Subcutaneous adipose tissue (tissue), 4 donors: Measurements from ENCODE around the gene RPL35. TPM values are rescaled to one million over a fixed set of nuclear protein-coding genes. Genes with fewer than 3 reads are reported as not detected.

Experiments
- CTCF ChIP-seq: fragments of 450-650 bp; IDR thresholded peaks from one replicate; pipeline ENCODE4 v1.5.1; 2016; ENCODE audit warnings: low read depth, mild to moderate bottlenecking, control low read depth, antibody characterized with exemption, moderate library complexity
- total RNA-seq, 4 donors: library from RNA; depleted of rRNA; stranded (reverse); fragments of >200 nt; gene quantifications; one replicate each; pipeline ENCODE4 v1.1.0, GENCODE V29; 2016

Gene RPL35
- total RNA-seq, 4 donors from 2014 or later, result 1,659 to 2,605 (median 2,251) TPM

GRCh38 chr9:124820698-124821623 is 40.8 kb downstream of the RPL35 start:
- no peak for TF ChIP-seq CTCF

- no peak for TF ChIP-seq CTCF
These were observed 43.1 kb downstream of the RPL35 start for GRCh38 chr9:124818431-124819281.

- no peak for TF ChIP-seq CTCF
These were observed 46.2 kb downstream of the RPL35 start for GRCh38 chr9:124815601-124816000.

- no peak for TF ChIP-seq CTCF
These were observed 47.6 kb downstream of the RPL35 start for GRCh38 chr9:124814164-124814535.

- no peak for TF ChIP-seq CTCF
These were observed 48.1 kb downstream of the RPL35 start for GRCh38 chr9:124813501-124814163.

DNA sequence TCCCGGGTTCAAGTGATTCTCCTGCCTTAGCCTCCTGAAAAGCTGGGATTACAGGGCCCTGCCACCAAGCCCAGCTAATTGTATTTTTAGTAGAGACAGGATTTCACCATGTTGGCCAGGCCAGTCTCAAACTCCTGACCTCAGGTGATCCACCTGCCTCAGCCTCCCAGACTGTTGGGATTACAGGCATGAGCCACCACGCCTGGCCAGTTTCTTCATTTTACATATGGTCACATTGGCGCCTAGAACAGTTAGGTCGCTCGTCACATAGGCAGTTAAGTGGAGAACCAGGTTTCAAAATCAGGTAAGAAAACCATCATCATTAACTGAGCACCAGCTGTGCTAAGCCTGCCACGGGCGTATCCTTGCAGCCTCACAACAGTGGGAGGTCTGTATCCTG is 48.7 kb downstream of the RPL35 start:
- TF ChIP-seq CTCF, result no peak
